Left lung (tissue), 10 donors: ENCODE results near the gene SOCS7. TPM values are rescaled to one million over a fixed set of nuclear protein-coding genes. Genes with fewer than 3 reads are reported as not detected.
A peak's percentile ranks its signal among the peaks of the same experiment; 100 is the strongest.

Experiments
- ATAC-seq: fragments of 200-7000 bp; cut with Tn5 transposase; one replicate; pipeline ENCODE4 v1.9.1; 2020; ENCODE audit warnings: moderate library complexity
- DNase-seq, 4 donors: peaks; one replicate each; pipeline ENCODE4 v3.0.0-alpha.2; 2013 to 2020
- H3K27ac ChIP-seq, 2 donors: fragments of 200-600 bp; sonication (generic) in 1 of 2; one replicate each; pipeline versions ENCODE4 v1.5.0 to v1.8.0; 2020 to 2021
- H3K27me3 ChIP-seq, 2 donors: fragments of 200-600 bp; sonication (generic) in 1 of 2; one replicate each; pipeline versions ENCODE4 v1.5.0 to v1.8.0; 2020 to 2021
- H3K36me3 ChIP-seq, 2 donors: fragments of 200-600 bp; sonication (generic) in 1 of 2; one replicate each; pipeline versions ENCODE4 v1.5.0 to v1.8.0; 2020 to 2021
- H3K4me1 ChIP-seq, 2 donors: fragments of 200-600 bp; one replicate each; pipeline ENCODE4 v1.8.0; 2021
- H3K4me3 ChIP-seq, 2 donors: fragments of 200-600 bp; sonication (generic) in 1 of 2; one replicate each; pipeline versions ENCODE4 v1.5.0 to v1.8.0; 2020 to 2021; ENCODE audit warnings: mild to moderate bottlenecking in 1 of 2
- H3K9me3 ChIP-seq, 2 donors: fragments of 200-600 bp; sonication (generic) in 1 of 2; one replicate each; pipeline versions ENCODE4 v1.5.0 to v1.8.0; 2020 to 2021
- CTCF ChIP-seq, 2 donors: fragments of 200-600 bp; sonication (generic) in 1 of 2; IDR thresholded peaks; one replicate each; pipeline versions ENCODE4 v1.5.0 to v1.8.0; 2021; ENCODE audit warnings: antibody characterized with exemption in 2 of 2
- intact Hi-C, 2 donors: fragments of 100-400 bp; cut with DNase I; formaldehyde crosslinking; loops; one replicate each; pipeline versions ENCODE4 v1.11.2 to v1.14.2; 2022
- polyA plus RNA-seq, 6 donors: library from polyadenylated mRNA; unstranded; fragments of 120-200 nt; gene quantifications; one replicate each; pipeline ENCODE4 v1.2.1, GENCODE V29; 2013; ENCODE audit not compliant: insufficient read length in 6 of 6
- total RNA-seq, 2 donors: library from RNA; stranded (reverse); fragmentation: NEBNext Ultra II Directional; extraction: Animal tissue kit (Norgen Biotek cat#: 25700); gene quantifications; one replicate each; pipeline ENCODE4 v1.2.1, GENCODE V29; 2021
- donor health status: DM: no; HTN: yes; CAD: no.
- donor health status: DM: no; HTN: no; CAD: no.

Gene SOCS7
- total and polyA plus RNA-seq, 8 donors = 14.1 to 22.6 (median 19.5) TPM

- no peak overlapping the region for H3K4me3 ChIP-seq
- H3K36me3 ChIP-seq = no peaks in the 10 kb centered on the region
- H3K4me1 ChIP-seq = peaks cover 32 to 73% of the 10 kb centered on the region in 2 donors
- intact Hi-C loops = no loop called here
- H3K27me3 ChIP-seq = peaks cover 0 to 11% of the 10 kb centered on the region in 2 donors
- H3K9me3 ChIP-seq = no peaks in the 10 kb centered on the region
- ATAC-seq (peak; percentile 43), DNase-seq (no peak)
- H3K27ac ChIP-seq = peak overlapping the region; percentile 42 to 67
- TF ChIP-seq CTCF (IDR thresholded peaks at IDR 0.05) = no peak
These were observed 96.0 kb downstream of the SOCS7 start for GRCh38 chr17:38447502-38448085.

GRCh38 chr17:38448208-38448771 is 96.6 kb downstream of the SOCS7 start:
- Histone ChIP-seq H3K27me3 (peaks cover 0 to 18% of the 10 kb centered on the region in 2 donors), H3K27ac (peak overlapping the region; percentile 42 to 67), H3K36me3 (no peaks in the 10 kb centered on the region), H3K9me3 (no peaks in the 10 kb centered on the region), H3K4me3 (no peak overlapping the region), H3K4me1 (peaks cover 36 to 70% of the 10 kb centered on the region in 2 donors)
- no peak for ATAC-seq
- TF ChIP-seq CTCF (IDR thresholded peaks at IDR 0.05) = no peak
- no peak for DNase-seq
- intact Hi-C loops = no loop called here

- no peak for TF ChIP-seq CTCF (IDR thresholded peaks at IDR 0.05)
- H3K4me3 ChIP-seq = no peak overlapping the region
- peaks cover 0 to 26% of the 10 kb centered on the region in 2 donors for H3K27me3 ChIP-seq
- H3K9me3 ChIP-seq = no peaks in the 10 kb centered on the region
- intact Hi-C loops = no loop called here
- no peak for DNase-seq
- H3K36me3 ChIP-seq = no peaks in the 10 kb centered on the region
- H3K4me1 ChIP-seq = peaks cover 30 to 66% of the 10 kb centered on the region in 2 donors
- peak overlapping the region in 1 of 2 donors; percentile 73 for H3K27ac ChIP-seq
- ATAC-seq = no peak
These were observed 97.7 kb downstream of the SOCS7 start for GRCh38 chr17:38449364-38449763.

GRCh38 chr17:38450557-38451029 is 98.9 kb downstream of the SOCS7 start:
- Histone ChIP-seq H3K27ac (peak overlapping the region; percentile 26 to 73), H3K4me1 (peaks cover 37 to 78% of the 10 kb centered on the region in 2 donors), H3K27me3 (peaks cover 0 to 29% of the 10 kb centered on the region in 2 donors), H3K36me3 (no peaks in the 10 kb centered on the region), H3K9me3 (no peaks in the 10 kb centered on the region), H3K4me3 (no peak overlapping the region)
- no peak for TF ChIP-seq CTCF (IDR thresholded peaks at IDR 0.05)
- intact Hi-C loops = no loop called here
- DNase-seq = no peak
- no peak for ATAC-seq

- H3K4me3 ChIP-seq = peak overlapping the region; percentile 3 to 5
- intact Hi-C loops = no loop called here
- H3K27ac ChIP-seq = peak overlapping the region; percentile 73 to 80
- peak; percentile 35 for ATAC-seq
- H3K27me3 ChIP-seq = peaks cover 0 to 29% of the 10 kb centered on the region in 2 donors
- peak in 1 of 4 donors; percentile 64 for DNase-seq
- H3K4me1 ChIP-seq = peaks cover 37 to 84% of the 10 kb centered on the region in 2 donors
- TF ChIP-seq CTCF (IDR thresholded peaks at IDR 0.05) = no peak
- no peaks in the 10 kb centered on the region for H3K36me3 ChIP-seq
- no peaks in the 10 kb centered on the region for H3K9me3 ChIP-seq
These were observed 99.6 kb downstream of the SOCS7 start for GRCh38 chr17:38451030-38451839.
